Measurements from ENCODE around the gene GRIN1.

GRIN1 gene

DNA sequence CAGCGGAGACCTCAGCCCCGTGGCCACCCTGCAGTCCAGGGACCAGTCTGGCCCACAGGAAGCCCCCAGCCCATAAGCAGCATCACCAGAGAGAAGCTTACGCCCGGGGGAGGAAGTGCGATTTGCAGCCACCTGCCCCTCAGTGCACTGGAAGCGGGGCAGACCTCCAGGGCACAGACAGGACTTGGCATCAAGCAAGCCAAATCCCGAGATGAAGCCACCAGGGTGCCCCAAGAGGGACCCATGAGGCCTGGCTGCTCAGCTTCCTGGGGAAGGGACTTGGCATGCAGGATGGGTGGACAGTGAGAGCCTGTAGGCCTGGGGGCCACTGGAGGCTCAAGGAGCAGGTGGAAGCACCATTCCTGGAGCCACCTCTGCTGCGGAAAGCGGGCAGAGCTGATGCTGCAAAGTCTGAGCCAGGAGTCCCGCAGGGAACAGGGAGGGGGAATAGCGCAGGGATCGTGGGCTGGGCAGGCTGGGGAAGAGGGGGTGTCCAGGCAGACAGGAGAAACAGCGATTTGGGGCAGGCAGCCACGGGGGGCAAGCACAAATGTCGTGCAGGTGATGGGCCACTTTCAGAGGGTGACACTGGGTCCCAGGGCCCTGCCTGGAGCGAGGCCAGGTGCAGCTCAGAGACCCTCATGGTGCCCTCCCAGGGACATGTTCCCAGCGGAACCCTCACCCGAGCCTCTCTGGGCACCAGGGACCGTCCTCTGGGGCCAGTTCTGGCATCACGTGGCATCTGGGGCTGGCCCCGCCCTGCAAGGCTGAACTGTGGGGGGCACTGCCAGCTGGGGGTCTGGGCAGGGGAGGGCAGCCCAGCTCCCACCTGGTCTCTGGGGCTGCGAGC lies 27.7 kb downstream of the GRIN1 start:
- no peak for DNase-seq

- DNase-seq, result no peak
These were observed 28.4 kb downstream of the GRIN1 start for GRCh38 chr9:137167277-137167746.

DNA sequence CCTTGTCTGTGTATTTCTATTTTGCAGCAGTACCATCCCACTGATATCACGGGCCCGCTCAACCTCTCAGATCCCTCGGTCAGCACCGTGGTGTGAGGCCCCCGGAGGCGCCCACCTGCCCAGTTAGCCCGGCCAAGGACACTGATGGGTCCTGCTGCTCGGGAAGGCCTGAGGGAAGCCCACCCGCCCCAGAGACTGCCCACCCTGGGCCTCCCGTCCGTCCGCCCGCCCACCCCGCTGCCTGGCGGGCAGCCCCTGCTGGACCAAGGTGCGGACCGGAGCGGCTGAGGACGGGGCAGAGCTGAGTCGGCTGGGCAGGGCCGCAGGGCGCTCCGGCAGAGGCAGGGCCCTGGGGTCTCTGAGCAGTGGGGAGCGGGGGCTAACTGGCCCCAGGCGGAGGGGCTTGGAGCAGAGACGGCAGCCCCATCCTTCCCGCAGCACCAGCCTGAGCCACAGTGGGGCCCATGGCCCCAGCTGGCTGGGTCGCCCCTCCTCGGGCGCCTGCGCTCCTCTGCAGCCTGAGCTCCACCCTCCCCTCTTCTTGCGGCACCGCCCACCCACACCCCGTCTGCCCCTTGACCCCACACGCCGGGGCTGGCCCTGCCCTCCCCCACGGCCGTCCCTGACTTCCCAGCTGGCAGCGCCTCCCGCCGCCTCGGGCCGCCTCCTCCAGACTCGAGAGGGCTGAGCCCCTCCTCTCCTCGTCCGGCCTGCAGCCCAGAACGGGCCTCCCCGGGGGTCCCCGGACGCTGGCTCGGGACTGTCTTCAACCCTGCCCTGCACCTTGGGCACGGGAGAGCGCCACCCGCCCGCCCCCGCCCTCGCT lies 29.0 kb downstream of the GRIN1 start:
- DNase-seq, result no peak

DNA sequence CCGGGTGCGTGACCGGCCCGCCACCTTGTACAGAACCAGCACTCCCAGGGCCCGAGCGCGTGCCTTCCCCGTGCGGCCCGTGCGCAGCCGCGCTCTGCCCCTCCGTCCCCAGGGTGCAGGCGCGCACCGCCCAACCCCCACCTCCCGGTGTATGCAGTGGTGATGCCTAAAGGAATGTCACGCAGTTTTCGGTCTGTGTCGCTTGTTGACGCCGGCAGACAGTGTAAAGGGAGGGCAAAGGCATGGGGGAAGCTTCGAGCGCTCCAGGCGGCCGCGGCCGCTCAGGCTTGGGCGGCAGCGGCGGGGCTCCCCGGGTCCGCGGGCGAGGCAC lies 29.6 kb downstream of the GRIN1 start:
- DNase-seq, result no peak

GRCh38 chr9:137168904-137169856 lies 30.2 kb downstream of the GRIN1 start:
- no peak for DNase-seq

DNA sequence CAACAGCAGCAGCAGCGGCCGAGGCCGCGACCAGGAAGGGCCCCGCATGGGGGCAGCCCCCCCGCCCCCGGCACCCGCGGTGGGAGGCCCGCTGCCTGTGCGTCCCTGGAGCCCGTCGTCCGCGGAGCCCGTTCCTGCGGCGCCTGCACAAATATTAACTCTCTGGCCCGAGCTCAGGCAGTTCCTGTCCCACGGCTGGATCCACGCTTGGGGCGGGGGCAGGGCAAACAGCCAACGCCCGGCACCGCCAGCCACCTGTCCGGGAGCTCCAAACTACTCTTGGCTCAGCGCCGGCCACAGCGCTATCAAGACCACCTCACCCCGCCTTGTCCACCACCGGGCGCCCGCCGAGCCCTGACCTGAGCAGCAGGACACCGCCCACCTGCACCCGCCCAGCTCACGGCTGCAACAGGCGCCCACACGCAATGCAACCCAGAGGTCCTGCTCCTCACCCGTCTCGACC lies 31.0 kb downstream of the GRIN1 start, which contains the start of gene LRRC26:
Gene LRRC26 (minus strand): TSS at position 156 of the 463 bp plus-strand sequence. CDS start 108 bp downstream, at position 48.
- DNase-seq, result no peak

GRCh38 chr9:137170486-137171148 lies 31.7 kb downstream of the GRIN1 start:
- DNase-seq, result no peak

GRCh38 chr9:137171149-137171900 lies 32.4 kb downstream of the GRIN1 start:
- no peak for DNase-seq

- no peak for DNase-seq
These were observed 34.2 kb downstream of the GRIN1 start for GRCh38 chr9:137172901-137173795.

GRCh38 chr9:137173796-137174664 lies 35.1 kb downstream of the GRIN1 start:
- DNase-seq, result no peak

GRCh38 chr9:137174722-137175293 lies 35.9 kb downstream of the GRIN1 start:
- DNase-seq, result no peak

DNA sequence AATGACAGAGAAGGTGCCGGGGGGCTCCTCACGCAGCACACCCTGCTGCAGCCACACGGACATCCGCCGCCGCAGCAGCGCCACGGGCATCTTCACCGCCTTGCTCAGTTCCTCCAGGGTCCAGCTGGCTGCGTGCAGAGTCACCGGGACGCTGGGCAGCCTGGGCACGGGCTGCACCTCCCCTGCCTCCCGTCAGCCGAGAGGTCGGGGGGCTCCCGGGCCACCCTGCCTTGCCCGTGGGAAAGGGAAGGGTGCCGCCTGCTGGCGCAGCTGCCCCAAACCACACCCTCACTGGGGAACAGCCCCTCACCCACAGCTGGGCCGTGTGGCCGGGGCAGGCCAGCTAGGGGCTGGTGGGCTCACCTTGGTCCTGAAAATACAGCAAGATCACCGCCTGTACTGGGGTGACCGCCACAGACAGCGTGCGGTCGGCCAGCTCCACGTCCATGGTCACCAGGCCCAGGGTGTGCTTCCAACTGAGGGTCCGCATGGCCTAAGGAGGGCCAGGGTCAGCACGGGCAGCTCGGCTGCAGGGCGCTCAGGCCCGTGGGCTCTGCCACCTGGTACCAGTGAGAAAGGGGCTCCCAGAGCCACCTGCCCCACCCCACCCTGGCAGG lies 36.5 kb downstream of the GRIN1 start:
- no peak for DNase-seq

DNA sequence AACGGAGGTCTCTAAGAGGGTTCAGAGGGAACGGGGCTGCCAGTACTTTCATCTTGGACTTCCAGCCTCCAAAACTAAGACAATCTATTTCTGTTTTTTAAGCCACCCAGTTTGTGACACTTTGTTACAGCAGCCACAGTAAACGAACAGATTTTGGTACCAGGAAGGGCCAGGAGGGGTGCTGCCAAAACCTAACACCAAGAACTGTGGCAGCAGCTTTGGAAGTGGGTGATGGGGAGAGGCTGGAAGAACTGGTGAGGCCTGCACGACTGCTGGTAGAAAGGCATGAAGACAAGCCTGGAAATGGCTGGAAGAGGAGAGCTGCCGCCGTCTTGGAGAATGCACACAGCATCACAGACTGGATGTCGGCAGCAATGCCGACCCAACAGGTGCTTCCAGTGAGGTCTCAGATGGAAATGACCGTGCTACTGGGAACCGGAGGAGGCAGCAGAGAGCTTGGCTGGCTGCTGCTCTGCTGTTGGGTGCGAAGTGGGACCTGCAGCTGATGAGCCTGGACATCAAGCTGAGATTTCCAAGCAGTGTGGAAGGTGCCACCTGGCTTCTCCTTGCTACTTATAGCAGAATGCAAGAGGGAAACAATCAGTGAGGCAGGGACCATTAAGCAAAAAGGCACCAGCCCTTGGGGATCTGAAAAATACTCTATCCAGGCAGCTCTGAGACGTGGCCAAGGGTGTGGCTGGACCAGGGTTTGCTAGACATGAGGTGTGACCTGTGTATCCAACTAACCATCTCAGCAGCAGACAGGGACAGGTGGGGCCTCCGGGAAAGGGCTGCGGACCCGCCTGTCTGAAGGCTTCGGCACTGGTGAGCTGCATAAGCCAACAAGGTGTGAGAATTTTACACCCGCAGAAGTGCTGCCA lies 37.6 kb downstream of the GRIN1 start:
- DNase-seq, result peak; percentile 33

GRCh38 chr9:137178201-137178938 lies 39.4 kb downstream of the GRIN1 start:
- no peak for DNase-seq

DNA sequence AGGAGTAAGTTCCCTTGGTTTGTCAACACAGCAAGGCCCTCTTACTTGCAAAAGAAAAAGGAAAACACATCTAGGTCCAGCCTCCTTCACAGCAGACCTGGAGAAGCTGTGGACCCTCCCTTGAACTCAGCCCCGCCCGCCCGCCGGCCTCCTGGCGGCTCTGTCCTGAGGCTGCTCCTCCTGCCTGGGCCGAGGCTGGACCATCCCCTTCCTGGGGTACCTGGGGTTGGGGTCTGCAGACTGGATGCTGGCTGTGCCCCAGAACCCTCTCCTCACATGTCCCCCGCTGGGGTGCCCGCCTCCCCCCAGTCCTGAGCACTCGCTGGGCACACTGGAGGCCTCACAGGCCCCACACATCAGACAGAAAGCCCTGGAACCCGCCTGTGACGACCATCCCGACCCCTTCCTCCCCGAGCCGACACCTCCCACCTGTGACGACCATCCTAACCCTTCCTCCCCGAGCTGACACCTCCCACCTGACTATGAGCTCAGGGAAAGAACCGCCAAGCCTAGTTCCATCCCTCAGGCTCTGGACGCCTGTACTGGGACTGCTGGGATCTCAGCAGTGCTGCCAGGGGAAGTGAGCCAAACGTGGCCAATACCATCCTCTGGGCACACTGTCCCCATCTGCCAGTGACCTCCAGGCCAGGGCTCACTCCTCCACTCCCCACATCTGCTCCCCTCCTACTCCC lies 40.1 kb downstream of the GRIN1 start:
- no peak for DNase-seq

- DNase-seq, result no peak
These were observed 40.8 kb downstream of the GRIN1 start for GRCh38 chr9:137179761-137180160.
